Mesothelial cell of epicardium (in vitro differentiated cells): ENCODE results near the gene PCF11. TPM values are rescaled to one million over a fixed set of nuclear protein-coding genes. Genes with fewer than 3 reads are reported as not detected.

Source experiments
- DNase-seq, 2 experiments: peaks; one replicate each; pipeline ENCODE4 v3.0.0; 2021; ENCODE audit warnings: low spot score in 2 of 2; ENCODE audit not compliant: unreplicated experiment in 2 of 2
- H3K27ac Mint-ChIP-seq: 2 replicates; pipeline ENCODE4 v1.8.0; 2021; ENCODE audit warnings: mixed read lengths
- H3K27me3 Mint-ChIP-seq: 2 replicates; pipeline ENCODE4 v1.8.0; 2021; ENCODE audit warnings: low read depth, mixed read lengths
- H3K36me3 Mint-ChIP-seq: 2 replicates; pipeline ENCODE4 v1.8.0; 2021; ENCODE audit warnings: mixed read lengths
- H3K4me1 Mint-ChIP-seq: 2 replicates; pipeline ENCODE4 v1.8.0; 2021; ENCODE audit warnings: mixed read lengths
- H3K4me3 Mint-ChIP-seq: 2 replicates; pipeline ENCODE4 v1.8.0; 2021; ENCODE audit warnings: mild to moderate bottlenecking, moderate library complexity, mixed read lengths
- H3K9me3 Mint-ChIP-seq: 2 replicates; pipeline ENCODE4 v1.8.0; 2021; ENCODE audit warnings: mixed read lengths
- CTCF ChIP-seq: fragments of 200-600 bp; sonication (generic); IDR thresholded peaks from one replicate; pipeline ENCODE4 v1.5.0; 2021; ENCODE audit warnings: antibody characterized with exemption; ENCODE audit not compliant: unreplicated experiment
- total RNA-seq: library from RNA; stranded (reverse); gene quantifications from 3 replicates; pipeline ENCODE4 v1.2.1, GENCODE V29; 2021

PCF11 gene
- 73.2 to 77.1 TPM (median 74.2 TPM) in 3 replicates for total RNA-seq

- Mint-ChIP-seq H3K4me1 (peaks cover 33% of the 10 kb centered on the region), H3K27me3 (no peaks in the 10 kb centered on the region), H3K4me3 (peak within 1 kb of the TSS; percentile 100), H3K36me3 (no peaks in the 10 kb centered on the region), H3K27ac (peak within 1 kb of the TSS; percentile 100), H3K9me3 (no peaks in the 10 kb centered on the region)
- peak in 1 of 2 experiments; percentile 92 for DNase-seq
- TF ChIP-seq CTCF = no peak
Observed at GRCh38 chr11:83156996-83157593, at the start of gene PCF11. Gene PCF11 (plus strand): TSS chr11:83157131. CDS start chr11:83157440, 309 bp downstream.

- Mint-ChIP-seq H3K4me3 (no peak overlapping the region), H3K27me3 (no peaks in the 10 kb centered on the region), H3K27ac (no peak overlapping the region), H3K4me1 (peaks cover 5% of the 10 kb centered on the region), H3K36me3 (no peaks in the 10 kb centered on the region), H3K9me3 (no peaks in the 10 kb centered on the region)
- DNase-seq = no peak
- TF ChIP-seq CTCF = no peak
Observed at GRCh38 chr11:83112886-83113285, 44.0 kb upstream of the PCF11 start.

- no peak overlapping the region for H3K4me3 Mint-ChIP-seq
- no peaks in the 10 kb centered on the region for H3K9me3 Mint-ChIP-seq
- TF ChIP-seq CTCF = no peak
- DNase-seq = no peak
- H3K4me1 Mint-ChIP-seq = peaks cover 5% of the 10 kb centered on the region
- no peaks in the 10 kb centered on the region for H3K36me3 Mint-ChIP-seq
- no peak overlapping the region for H3K27ac Mint-ChIP-seq
- no peaks in the 10 kb centered on the region for H3K27me3 Mint-ChIP-seq
Observed at GRCh38 chr11:83115026-83115425, 41.9 kb upstream of the PCF11 start.

GRCh38 chr11:83115551-83115950, 41.4 kb upstream of the PCF11 start:
- DNase-seq = no peak
- Mint-ChIP-seq H3K27ac (no peak overlapping the region), H3K4me3 (no peak overlapping the region)

GRCh38 chr11:83116015-83116641, 40.8 kb upstream of the PCF11 start:
- no peak for DNase-seq
- peaks cover 5% of the 10 kb centered on the region for H3K4me1 Mint-ChIP-seq
- no peaks in the 10 kb centered on the region for H3K9me3 Mint-ChIP-seq
- no peak overlapping the region for H3K27ac Mint-ChIP-seq
- TF ChIP-seq CTCF = no peak
- H3K36me3 Mint-ChIP-seq = no peaks in the 10 kb centered on the region
- H3K4me3 Mint-ChIP-seq = no peak overlapping the region
- H3K27me3 Mint-ChIP-seq = no peaks in the 10 kb centered on the region

More at GRCh38 chr11:83115551-83115950, 41.4 kb upstream of the PCF11 start:
- TF ChIP-seq CTCF = no peak
- Mint-ChIP-seq H3K36me3 (no peaks in the 10 kb centered on the region), H3K4me1 (peaks cover 5% of the 10 kb centered on the region), H3K9me3 (no peaks in the 10 kb centered on the region), H3K27me3 (no peaks in the 10 kb centered on the region)
